Measurements from ENCODE around the gene EDARADD. TPM values are rescaled to one million over a fixed set of nuclear protein-coding genes. Genes with fewer than 3 reads are reported as not detected.
A peak's percentile ranks its signal among the peaks of the same experiment; 100 is the strongest.

Gene EDARADD
- total RNA-seq, 3 donors from 2014 or later: 0.32 to 27.1 (median 20.3) TPM

- H3K36me3 ChIP-seq: no peaks in the 10 kb centered on the region
- H3K4me1 ChIP-seq: no peaks in the 10 kb centered on the region
- no peaks in the 10 kb centered on the region for H3K9me3 ChIP-seq
- intact Hi-C loops (cut with DNase I; ENCODE audit: low total_unique reads): no loop called here
- peak in 1 of 2 donors; percentile 31 for DNase-seq (ENCODE audit: low spot score in 2 of 2)
- peaks cover 0 to 7% of the 10 kb centered on the region in 2 donors for H3K27me3 ChIP-seq
- H3K27ac ChIP-seq: peak overlapping the region; percentile 75 to 88
- TF ChIP-seq POLR2AphosphoS5 (IDR thresholded peaks at IDR 0.05) (no peak), POLR2A (IDR thresholded peaks at IDR 0.05) (no peak), CTCF (IDR thresholded peaks at IDR 0.05) (no peak)
- H3K4me3 ChIP-seq: peak overlapping the region; percentile 54 to 95 (median 81)
Observed at GRCh38 chr1:236395230-236395946, 1.3 kb downstream of the EDARADD start.

GRCh38 chr1:236395947-236396664, 2.0 kb downstream of the EDARADD start:
- no peaks in the 10 kb centered on the region for H3K36me3 ChIP-seq
- no peaks in the 10 kb centered on the region for H3K4me1 ChIP-seq
- intact Hi-C loops (cut with DNase I; ENCODE audit: low total_unique reads): no loop called here
- H3K4me3 ChIP-seq: peak overlapping the region; percentile 54 to 95 (median 81)
- H3K9me3 ChIP-seq: no peaks in the 10 kb centered on the region
- H3K27ac ChIP-seq: peak overlapping the region; percentile 75 to 88
- DNase-seq (ENCODE audit: low spot score in 2 of 2): no peak
- peaks cover 0 to 7% of the 10 kb centered on the region in 2 donors for H3K27me3 ChIP-seq
- no peak for TF ChIP-seq POLR2A (IDR thresholded peaks at IDR 0.05)
- TF ChIP-seq CTCF (IDR thresholded peaks at IDR 0.05): no peak
- no peak for TF ChIP-seq POLR2AphosphoS5 (IDR thresholded peaks at IDR 0.05)

- intact Hi-C loops (cut with DNase I; ENCODE audit: low total_unique reads): no loop called here
- Histone ChIP-seq H3K9me3 (no peaks in the 10 kb centered on the region), H3K36me3 (no peaks in the 10 kb centered on the region), H3K4me3 (peak overlapping the region in 1 of 3 donors; percentile 81), H3K4me1 (no peaks in the 10 kb centered on the region), H3K27ac (no peak overlapping the region), H3K27me3 (peaks cover 0 to 7% of the 10 kb centered on the region in 2 donors)
- DNase-seq (ENCODE audit: low spot score in 2 of 2): no peak
- TF ChIP-seq POLR2A (IDR thresholded peaks at IDR 0.05) (no peak), CTCF (IDR thresholded peaks at IDR 0.05) (no peak), POLR2AphosphoS5 (IDR thresholded peaks at IDR 0.05) (no peak)
Observed at GRCh38 chr1:236396665-236397043, 2.6 kb downstream of the EDARADD start.

- H3K27me3 ChIP-seq: peaks cover 0 to 7% of the 10 kb centered on the region in 2 donors
- H3K4me3 ChIP-seq: no peak overlapping the region
- no peak for DNase-seq (ENCODE audit: low spot score in 2 of 2)
- H3K27ac ChIP-seq: no peak overlapping the region
- no peaks in the 10 kb centered on the region for H3K4me1 ChIP-seq
- H3K9me3 ChIP-seq: no peaks in the 10 kb centered on the region
- no peak for TF ChIP-seq CTCF (IDR thresholded peaks at IDR 0.05)
- no peak for TF ChIP-seq POLR2AphosphoS5 (IDR thresholded peaks at IDR 0.05)
- TF ChIP-seq POLR2A (IDR thresholded peaks at IDR 0.05): no peak
- intact Hi-C loops (cut with DNase I; ENCODE audit: low total_unique reads): no loop called here
- H3K36me3 ChIP-seq: no peaks in the 10 kb centered on the region
Observed at GRCh38 chr1:236397173-236397759, 3.2 kb downstream of the EDARADD start.

- DNase-seq (ENCODE audit: low spot score in 2 of 2): no peak
- Histone ChIP-seq H3K36me3 (no peaks in the 10 kb centered on the region), H3K4me3 (no peak overlapping the region), H3K27ac (no peak overlapping the region), H3K9me3 (no peaks in the 10 kb centered on the region), H3K27me3 (peaks cover 0 to 7% of the 10 kb centered on the region in 2 donors), H3K4me1 (no peaks in the 10 kb centered on the region)
- intact Hi-C loops (cut with DNase I; ENCODE audit: low total_unique reads): no loop called here
- no peak for TF ChIP-seq POLR2A (IDR thresholded peaks at IDR 0.05)
- no peak for TF ChIP-seq CTCF (IDR thresholded peaks at IDR 0.05)
- TF ChIP-seq POLR2AphosphoS5 (IDR thresholded peaks at IDR 0.05): no peak
Observed at GRCh38 chr1:236398538-236398937, 4.5 kb downstream of the EDARADD start.
